GM12878 (cell line): ENCODE measurements around the gene CDKN2A. TPM values are rescaled to one million over a fixed set of nuclear protein-coding genes. Genes with fewer than 3 reads are reported as not detected.

Source experiments
- ATAC-seq: fragments of 200-7000 bp; cut with Tn5 transposase; 3 replicates; pipeline ENCODE4 v1.9.1; 2020; ENCODE audit warnings: mild to moderate bottlenecking, moderate library complexity
- BruUV-seq: library from RNA; stranded (reverse); fragments of 400-500 nt; replicated peaks from 2 replicates; lab custom pipeline; 2021; lab: Mats Ljungman, UMichigan
- CTCF ChIA-PET: fragments of 300-600 bp; sonication (Branson Sonifier 250); formaldehyde crosslinking; extraction: SDS; loops from one replicate; lab custom pipeline; 2021; ENCODE audit warnings: inconsistent platforms; lab: Yijun Ruan, JAX
- POLR2A ChIA-PET: fragments of 350-600 bp; formaldehyde crosslinking; extraction: SDS; loops from one replicate; lab custom pipeline; 2021; ENCODE audit warnings: inconsistent platforms; lab: Charles Lee
- RAD21 ChIA-PET: fragments of 300-600 bp; sonication (Branson Sonifier 250); formaldehyde crosslinking; loops from one replicate; lab custom pipeline; 2023; ENCODE audit warnings: antibody characterized with exemption; ENCODE audit not compliant: unreplicated experiment; lab: Charles Lee
- SMC1A ChIA-PET: fragments of 300-600 bp; sonication (Branson Sonifier 250); formaldehyde crosslinking; loops from one replicate; lab custom pipeline; 2023; ENCODE audit not compliant: unreplicated experiment, uncharacterized antibody; lab: Charles Lee
- DNase-seq: peaks from one replicate; pipeline ENCODE4 v3.0.0-alpha.2; 2011; ENCODE audit warnings: low read depth, low spot score
- FAIRE-seq: peaks from 3 replicates; lab custom pipeline; 2011; peaks lifted over from hg19 to GRCh38; lab: Jason Lieb, UNC
- H2AFZ ChIP-seq: 2 replicates; pipeline ENCODE4 v1.6.0; 2011; ENCODE audit warnings: low read depth, low read length, control low read depth; ENCODE audit not compliant: control insufficient read depth
- H3K27ac ChIP-seq: 2 replicates; pipeline ENCODE4 v1.5.1; 2011; ENCODE audit warnings: control low read depth; ENCODE audit not compliant: control insufficient read depth, insufficient read depth
- H3K27me3 ChIP-seq, 2 experiments: replicated peaks in 1 of 2; 2 replicates each; pipeline versions ENCODE4 v1.6.0 to v1.6.1; 2011; ENCODE audit warnings: low read length in 1 of 2; ENCODE audit not compliant: control insufficient read depth in 2 of 2, insufficient read depth in 2 of 2
- H3K36me3 ChIP-seq, 2 experiments: 2 replicates each; pipeline ENCODE4 v1.5.1; 2011; ENCODE audit warnings: low read length in 1 of 2; ENCODE audit not compliant: control insufficient read depth in 2 of 2, insufficient read depth in 2 of 2
- H3K4me1 ChIP-seq: 2 replicates; pipeline ENCODE4 v1.6.1; 2011; ENCODE audit warnings: mild to moderate bottlenecking, low read length, moderate library complexity, mixed read lengths; ENCODE audit not compliant: control insufficient read depth, insufficient read depth
- H3K4me2 ChIP-seq: 2 replicates; pipeline ENCODE4 v1.6.0; 2011; ENCODE audit warnings: control low read depth; ENCODE audit not compliant: control insufficient read depth, insufficient read depth
- H3K4me3 ChIP-seq: fragments of 200-600 bp; sonication (generic); 2 replicates; pipeline ENCODE4 v1.5.1; 2016
- H3K79me2 ChIP-seq: 2 replicates; pipeline ENCODE4 v1.6.0; 2011; ENCODE audit warnings: low read length; ENCODE audit not compliant: control insufficient read depth, insufficient read depth
- H3K9ac ChIP-seq: 2 replicates; pipeline ENCODE4 v1.8.0; 2011; ENCODE audit warnings: low read length, control low read depth, mixed read lengths; ENCODE audit not compliant: control insufficient read depth, insufficient read depth
- H3K9me3 ChIP-seq: replicated peaks from 3 replicates; pipeline ENCODE4 v1.5.1; 2011; ENCODE audit warnings: mild to moderate bottlenecking, low read length; ENCODE audit not compliant: control insufficient read depth, insufficient read depth
- H4K20me1 ChIP-seq: 2 replicates; pipeline ENCODE4 v1.6.0; 2011; ENCODE audit not compliant: control insufficient read depth, insufficient read depth
- CEBPB ChIP-seq, 2 experiments: fragments of 150-350 bp in 1 of 2; IDR thresholded peaks; 2 replicates each; pipeline ENCODE4 v1.6.1; 2012 to 2014; ENCODE audit warnings: low read depth in 2 of 2, low read length in 2 of 2, borderline replicate concordance in 1 of 2, inconsistent platforms in 1 of 2
- CUX1 ChIP-seq: IDR thresholded peaks from 2 replicates; pipeline ENCODE4 v1.6.1; 2012; ENCODE audit warnings: improper control_type of control experiment, low read depth, low read length; ENCODE audit not compliant: insufficient replicate concordance
- GABPA ChIP-seq: IDR thresholded peaks from 2 replicates; pipeline ENCODE4 v1.6.1; 2014; ENCODE audit warnings: antibody characterized with exemption, low read depth, mild to moderate bottlenecking, inconsistent platforms
- JUNB ChIP-seq: IDR thresholded peaks from 2 replicates; pipeline ENCODE4 v1.6.1; 2016; ENCODE audit warnings: antibody characterized with exemption, mild to moderate bottlenecking
- MYC ChIP-seq: IDR thresholded peaks from 2 replicates; pipeline ENCODE4 v1.6.1; 2011; ENCODE audit warnings: mild to moderate bottlenecking, low read length, moderate library complexity, inconsistent platforms; ENCODE audit not compliant: insufficient read depth, insufficient replicate concordance, insufficient read length, severe bottlenecking
- RAD21 ChIP-seq: IDR thresholded peaks from 2 replicates; pipeline ENCODE4 v1.6.1; 2011; ENCODE audit warnings: mild to moderate bottlenecking, low read depth, low read length, moderate library complexity; ENCODE audit not compliant: insufficient read depth
- ZBTB40 ChIP-seq: fragments of 450-650 bp; IDR thresholded peaks from 2 replicates; pipeline ENCODE4 v1.6.1; 2016; ENCODE audit warnings: mild to moderate bottlenecking, moderate library complexity, borderline replicate concordance
- ZNF274 ChIP-seq: IDR thresholded peaks from one replicate; pipeline ENCODE4 v1.8.0; 2011; ENCODE audit not compliant: insufficient read length, insufficient read depth
- WGBS: methylation state at CpG from one replicate; pipeline ENCODE4 v1.1.6; 2016; ENCODE audit warnings: low lambda C conversion rate; ENCODE audit not compliant: insufficient replicate concordance, insufficient coverage; ENCODE audit errors: missing lambda C conversion rate; 5-methylcytosine and 5-hydroxymethylcytosine counted together
- in situ Hi-C: fragments of 300-500 bp; cut with MboI; formaldehyde crosslinking; loops from 9 replicates; pipeline ENCODE4 v1.14.3; 2018; ENCODE audit warnings: mixed read lengths
- intact Hi-C: fragments of 100-400 bp; cut with micrococcal nuclease; formaldehyde crosslinking; loops from one replicate; pipeline ENCODE4 v1.14.2; 2022; ENCODE audit not compliant: unreplicated experiment
- polyA plus RNA-seq, 11 experiments: library from polyadenylated mRNA; depleted of rRNA in 4 of 11; unstranded in 6 of 11; stranded (reverse) in 5 of 11; fragments of >200 nt; fragmentation: Nextera tagmentation in 4 of 11; fragmentation: Illumina TruSeq in 1 of 11; extraction: Ambion mirVana in 4 of 11; extraction: Trizol in 1 of 11; gene quantifications; 1 replicate in 1 of 11; 2 replicates in 10 of 11; pipeline versions ENCODE4 v1.2.1 to v1.2.3, GENCODE V29; 2011 to 2016; ENCODE audit warnings: inconsistent platforms in 2 of 11, missing spikeins in 2 of 11, low read depth in 1 of 11
- total RNA-seq, 4 experiments: library from RNA; depleted of rRNA in 3 of 4; stranded (reverse); fragments of >200 nt in 3 of 4; fragmentation: Illumina TruSeq in 1 of 4; extraction: Trizol in 1 of 4; gene quantifications; 2 replicates each; pipeline versions ENCODE4 v1.2.1 to v1.2.3, GENCODE V29; 2013 to 2021

CDKN2A gene
- total and polyA plus RNA-seq, 10 of the 15 experiments (the other 5 are each of a cell fraction or from before 2014, with no cell fraction given): 0.84 to 41.2 (median 18.4) TPM

- TF ChIP-seq ZBTB40 (no peak), JUNB (no peak), GABPA (no peak), MYC (no peak)
These were observed 27.0 kb downstream of the CDKN2A start (continued) for GRCh38 chr9:21967169-21967568.

- FAIRE-seq (no peak), DNase-seq (no peak), ATAC-seq (no peak; the same call in 2 of the 3 replicates)
- no peak for TF ChIP-seq CUX1
- no peak for TF ChIP-seq RAD21
- no peak for TF ChIP-seq CEBPB (IDR thresholded peaks at IDR 0.05; ENCODE audit: borderline replicate concordance in 1 of 2, low read depth in 2 of 2, low read length in 2 of 2)
- no peak for TF ChIP-seq JUNB
- no peak for TF ChIP-seq ZNF274
- ChIA-PET RAD21 (no interaction called here), SMC1A (no interaction called here), CTCF (interaction anchor here (0.9 kb wide), 2 partner anchors 41 to 71 kb away, joined by 3 read pairs; no protein-coding TSS in a partner anchor), POLR2A (no interaction called here)
- intact Hi-C loops (no loop called here), in situ Hi-C loops (loop anchor here (5.0 kb wide), 1 partner anchor 51 kb away; no protein-coding TSS in a partner anchor)
- H3K79me2 ChIP-seq: no peaks in the 10 kb centered on the region
- H3K27me3 ChIP-seq: peaks cover 0 to 11% of the 10 kb centered on the region in 2 experiments; a peak in 2 of 4 replicates
- no peak overlapping the region for H3K27ac ChIP-seq
- no peak overlapping the region for H2AFZ ChIP-seq
- BruUV-seq: no TSS peak
- WGBS: 70% methylated on average over 15 of the region's 15 CpGs
- no peak overlapping the region for H3K4me3 ChIP-seq
- no peak overlapping the region for H3K9ac ChIP-seq
- no peaks in the 10 kb centered on the region for H3K36me3 ChIP-seq
- H3K4me2 ChIP-seq: no peak overlapping the region
- H3K4me1 ChIP-seq: peaks cover 8% of the 10 kb centered on the region
- peaks cover 8% of the 10 kb centered on the region; the same call in 2 of the 3 replicates for H3K9me3 ChIP-seq
- no peaks in the 10 kb centered on the region for H4K20me1 ChIP-seq
These were observed 27.9 kb downstream of the CDKN2A start for GRCh38 chr9:21966140-21966851.
